GM13977 (cell line): ENCODE data around the gene SVOPL.

Experiments
- DNase-seq: peaks from one replicate; pipeline ENCODE4 v3.0.0; 2012; ENCODE audit warnings: low spot score
- in situ Hi-C: fragments of 300-500 bp; cut with MboI; formaldehyde crosslinking; loops from one replicate; pipeline ENCODE4 v1.12.0; 2022; ENCODE audit warnings: low sequenced_read_pairs, low pct_unique_long_range_greater_than_20kb, mixed read lengths, inconsistent platforms; ENCODE audit not compliant: unreplicated experiment
- TF ChIP-seq, protein P1 (sequence below): IDR thresholded peaks from 2 replicates; pipeline ENCODE4 v1.5.1; 2012; ENCODE audit warnings: mild to moderate bottlenecking, control low read depth; ENCODE audit not compliant: insufficient read depth; ENCODE audit errors: extremely low read depth, missing control alignments

The SVOPL gene

DNA sequence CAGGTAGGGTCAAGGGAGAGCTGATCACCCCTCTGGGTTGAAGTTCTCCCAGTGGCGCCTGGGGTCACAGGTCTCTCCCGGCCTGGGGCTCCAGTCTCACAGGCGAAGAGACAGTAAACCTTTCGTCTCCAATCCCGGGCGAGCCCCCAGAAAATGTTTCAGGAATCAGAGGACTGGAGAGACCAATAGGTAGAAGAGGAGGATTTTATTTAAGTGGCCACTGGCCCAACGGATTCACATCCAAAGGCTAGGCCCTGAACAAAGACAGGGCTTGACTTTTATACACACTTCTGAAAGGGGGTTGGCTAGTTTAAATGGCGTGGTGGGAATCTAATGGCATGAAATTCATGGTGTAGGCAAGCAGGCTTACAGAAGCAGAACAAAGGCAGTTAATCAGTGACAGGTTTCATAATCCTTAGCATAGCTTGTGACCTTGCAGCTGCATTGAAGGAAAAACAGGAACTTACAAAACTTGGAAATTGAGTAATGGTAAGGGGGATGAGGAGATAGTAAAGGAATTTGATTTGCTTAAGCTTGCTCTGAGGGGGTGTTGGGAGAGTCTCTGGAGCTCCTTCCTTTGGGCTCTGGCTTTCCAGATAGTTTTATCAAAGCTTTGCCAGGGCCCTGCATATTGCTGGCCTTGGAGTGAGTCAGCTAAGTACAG is 135.6 kb downstream of the SVOPL start:
- no peak for DNase-seq
- in situ Hi-C loops = no loop called here
- TF ChIP-seq, protein P1, sequence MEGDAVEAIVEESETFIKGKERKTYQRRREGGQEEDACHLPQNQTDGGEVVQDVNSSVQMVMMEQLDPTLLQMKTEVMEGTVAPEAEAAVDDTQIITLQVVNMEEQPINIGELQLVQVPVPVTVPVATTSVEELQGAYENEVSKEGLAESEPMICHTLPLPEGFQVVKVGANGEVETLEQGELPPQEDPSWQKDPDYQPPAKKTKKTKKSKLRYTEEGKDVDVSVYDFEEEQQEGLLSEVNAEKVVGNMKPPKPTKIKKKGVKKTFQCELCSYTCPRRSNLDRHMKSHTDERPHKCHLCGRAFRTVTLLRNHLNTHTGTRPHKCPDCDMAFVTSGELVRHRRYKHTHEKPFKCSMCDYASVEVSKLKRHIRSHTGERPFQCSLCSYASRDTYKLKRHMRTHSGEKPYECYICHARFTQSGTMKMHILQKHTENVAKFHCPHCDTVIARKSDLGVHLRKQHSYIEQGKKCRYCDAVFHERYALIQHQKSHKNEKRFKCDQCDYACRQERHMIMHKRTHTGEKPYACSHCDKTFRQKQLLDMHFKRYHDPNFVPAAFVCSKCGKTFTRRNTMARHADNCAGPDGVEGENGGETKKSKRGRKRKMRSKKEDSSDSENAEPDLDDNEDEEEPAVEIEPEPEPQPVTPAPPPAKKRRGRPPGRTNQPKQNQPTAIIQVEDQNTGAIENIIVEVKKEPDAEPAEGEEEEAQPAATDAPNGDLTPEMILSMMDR = no peak

DNA sequence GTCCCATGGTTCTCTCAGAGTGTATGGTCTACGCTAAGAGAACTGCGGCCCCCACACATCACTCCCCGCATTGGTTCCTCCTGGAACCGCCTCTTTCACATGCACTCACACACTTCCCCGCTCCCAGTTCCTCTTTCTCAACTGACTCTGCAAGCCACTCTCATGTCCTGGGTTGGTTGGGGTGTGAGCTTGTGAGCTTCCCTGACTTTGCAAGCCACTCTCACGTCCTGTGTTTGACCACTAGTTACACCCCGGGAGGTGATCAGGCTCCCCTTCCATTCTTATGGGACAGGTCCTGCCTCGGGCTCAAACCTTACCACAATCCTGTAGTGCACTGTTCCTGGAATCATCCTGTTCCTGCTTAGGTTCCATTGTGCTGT is 136.1 kb downstream of the SVOPL start:
- in situ Hi-C loops = no loop called here
- TF ChIP-seq, protein P1 = no peak
- no peak for DNase-seq

DNA sequence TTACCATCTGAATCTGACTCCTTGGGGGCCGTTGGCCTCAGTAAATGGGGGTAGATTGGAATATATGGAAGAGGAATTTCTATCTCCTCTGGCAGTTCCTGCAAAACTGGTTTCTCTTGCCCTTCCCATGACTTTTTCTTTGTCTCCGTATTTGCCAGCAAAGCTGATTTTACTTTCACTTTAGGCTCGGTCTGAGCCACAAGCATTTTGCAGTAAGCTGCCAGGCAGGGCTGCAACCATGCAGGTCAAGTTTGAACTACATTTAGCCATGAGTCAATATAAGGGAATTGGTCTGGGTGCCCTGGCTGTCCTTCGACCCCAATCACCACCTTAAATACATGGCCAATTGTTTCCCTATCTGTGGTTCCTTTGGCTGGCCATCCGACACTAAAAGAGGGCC is 136.8 kb downstream of the SVOPL start:
- DNase-seq = no peak
- in situ Hi-C loops = no loop called here
- TF ChIP-seq, protein P1 = no peak

DNA sequence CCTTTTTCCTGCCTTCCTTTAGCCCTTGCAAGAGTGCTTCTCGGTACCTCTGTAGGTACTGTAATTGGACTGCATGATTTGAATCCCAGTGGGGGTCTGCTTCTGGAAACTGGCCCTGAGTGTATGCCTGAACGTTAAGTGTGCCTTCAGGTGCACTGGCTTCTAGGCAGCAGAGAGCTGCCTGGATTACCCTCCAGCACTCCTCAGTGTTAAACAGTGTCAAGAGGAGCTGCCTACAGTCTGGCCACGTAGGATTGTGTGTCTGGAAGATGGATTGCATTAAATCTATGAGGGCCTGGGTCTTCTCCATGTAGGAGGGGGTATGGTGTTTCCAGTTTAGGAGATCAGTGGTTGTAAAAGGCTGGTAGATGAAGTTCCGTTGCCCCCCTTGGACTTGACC is 137.4 kb downstream of the SVOPL start:
- DNase-seq = no peak

DNA sequence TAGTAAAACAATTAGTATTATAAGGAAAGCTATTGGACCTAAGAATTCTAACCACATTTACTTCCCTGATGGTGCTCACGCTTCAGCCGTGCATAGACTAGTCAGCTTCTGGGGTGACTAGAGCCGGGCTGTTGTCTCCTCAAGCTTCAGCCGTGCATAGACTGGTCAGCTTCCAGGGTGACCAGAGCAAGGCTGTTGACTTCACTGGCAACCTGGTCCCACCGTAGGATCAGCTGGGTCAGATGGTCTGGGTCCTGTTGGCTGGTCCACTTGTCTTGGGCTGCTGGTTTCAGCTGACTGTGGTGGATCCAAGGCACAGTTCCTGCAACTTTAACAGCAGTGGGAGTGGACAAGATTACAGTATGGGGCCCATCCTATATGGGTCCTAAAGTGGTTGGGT is 141.7 kb downstream of the SVOPL start:
- in situ Hi-C loops = no loop called here
- DNase-seq = no peak

More for the DNA sequence above, 137.4 kb downstream of the SVOPL start:
- in situ Hi-C loops = no loop called here
- TF ChIP-seq, protein P1 = no peak

DNA sequence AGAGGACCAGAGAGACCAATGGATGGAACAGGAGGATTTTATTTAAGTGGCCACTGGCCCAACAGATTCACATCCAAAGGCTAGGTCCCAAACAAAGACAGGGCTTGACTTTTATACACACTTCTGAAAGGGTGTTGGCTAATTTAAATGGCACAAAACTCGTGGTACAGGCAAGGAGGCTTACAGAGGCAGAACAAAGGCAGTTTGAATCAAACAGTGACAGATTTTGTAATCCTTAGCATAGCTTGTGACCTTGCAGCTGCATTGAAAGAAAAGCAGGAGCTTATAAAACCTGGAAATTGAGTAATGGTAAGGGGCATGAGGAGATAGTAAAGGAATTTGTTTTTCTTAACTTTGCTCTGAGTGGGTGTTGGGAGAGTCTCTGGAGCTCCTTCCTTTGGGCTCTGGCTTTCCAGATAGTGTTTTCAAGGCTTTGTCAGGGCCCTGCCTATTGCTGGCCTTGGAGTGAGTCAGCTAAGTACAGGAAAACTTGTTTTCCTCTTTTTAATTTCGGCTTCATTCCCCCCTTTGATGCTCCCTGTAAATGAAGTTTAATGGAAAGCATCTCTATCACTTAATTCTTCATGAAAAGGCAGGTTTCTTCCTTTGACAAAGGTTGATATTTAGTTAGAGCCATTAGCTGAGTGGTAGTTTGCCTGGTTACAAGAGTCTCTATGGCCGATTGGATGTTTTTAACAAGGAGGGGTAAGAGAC is 144.2 kb downstream of the SVOPL start:
- DNase-seq = no peak
- in situ Hi-C loops = no loop called here
- TF ChIP-seq, protein P1 = no peak

More for the DNA sequence above, 141.7 kb downstream of the SVOPL start:
- TF ChIP-seq, protein P1 = no peak
